Cerebellar nuclear complex (tissue), 1 donor: ENCODE results near the gene MALSU1.
"Not testable (repeated sequence)": the region's sequence is repeated elsewhere in the genome, so short reads cannot be mapped to it uniquely, and the experiment has no call there.

ENCODE experiments used
- DNase-seq, 2 experiments: peaks; one replicate each; lab custom pipeline; 2025; lab: John Stamatoyannopoulos, UW

The MALSU1 gene

DNA sequence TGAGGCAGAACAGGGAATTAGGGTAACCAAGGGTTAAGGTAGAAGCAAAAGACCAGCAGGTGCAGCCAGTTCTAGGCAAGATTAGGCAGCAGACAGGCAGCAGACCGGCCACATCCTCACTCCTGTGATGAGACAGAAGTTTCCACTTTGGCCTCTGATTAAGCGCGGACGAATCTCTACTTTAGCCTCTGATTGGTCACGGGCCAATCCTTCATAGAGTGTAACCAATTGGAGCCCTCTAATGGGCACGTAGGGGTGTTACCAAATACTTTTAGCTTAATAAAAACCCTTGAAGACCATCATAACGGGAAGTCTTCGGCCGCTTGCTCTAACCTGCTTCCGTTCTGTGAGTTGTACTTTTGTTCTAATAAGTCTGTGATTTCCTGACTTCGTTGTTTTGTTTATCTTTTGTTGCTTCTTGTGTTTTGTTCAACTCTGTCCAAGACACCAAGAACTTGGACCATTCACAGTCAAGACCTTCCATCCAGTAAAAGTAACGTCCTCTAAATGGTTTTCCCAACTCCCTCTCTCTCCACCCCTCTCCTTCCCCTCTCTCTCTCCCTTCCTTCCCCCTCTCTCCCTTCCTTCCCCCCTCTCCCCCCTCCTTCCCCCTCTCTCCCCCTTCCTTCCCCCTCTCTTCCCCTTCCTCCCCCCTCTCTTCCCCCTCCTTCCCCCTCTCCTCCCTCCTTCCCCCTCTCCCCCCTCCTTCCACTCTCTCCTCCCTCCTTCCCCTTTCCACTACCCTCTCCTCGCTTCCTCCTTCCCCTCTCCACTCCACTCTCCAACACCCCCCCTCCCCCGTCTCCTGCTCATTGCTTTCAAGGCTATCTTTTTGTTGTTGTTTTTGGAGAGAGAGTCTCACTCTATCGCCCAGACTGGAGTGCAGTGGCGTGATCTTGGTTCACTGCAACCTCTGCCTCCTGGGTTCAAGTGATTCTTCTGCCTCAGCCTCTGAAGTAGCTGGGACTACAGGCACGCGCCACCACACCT lies 13.2 kb upstream of the MALSU1 start:
- no peak for DNase-seq

DNA sequence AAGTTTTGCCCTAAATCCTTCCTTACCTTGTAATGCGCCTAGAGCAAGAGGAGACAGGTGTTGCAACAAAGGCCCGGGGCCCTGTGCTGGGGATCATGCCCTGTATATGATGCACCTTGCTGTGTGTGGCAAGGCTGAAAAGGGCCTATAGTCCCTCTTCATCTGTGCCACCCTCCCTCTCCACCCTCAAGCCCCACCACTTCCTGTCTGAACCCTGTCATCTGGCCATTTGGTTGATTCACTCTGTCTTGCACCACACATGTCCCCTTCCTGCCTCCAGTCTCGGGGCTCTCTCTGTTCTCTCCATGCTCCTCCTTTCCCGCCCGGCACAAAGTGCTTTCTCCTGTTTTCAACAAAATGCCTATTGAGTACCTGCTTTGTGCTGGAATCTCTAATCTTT lies 11.5 kb upstream of the MALSU1 start:
- no peak for DNase-seq

DNA sequence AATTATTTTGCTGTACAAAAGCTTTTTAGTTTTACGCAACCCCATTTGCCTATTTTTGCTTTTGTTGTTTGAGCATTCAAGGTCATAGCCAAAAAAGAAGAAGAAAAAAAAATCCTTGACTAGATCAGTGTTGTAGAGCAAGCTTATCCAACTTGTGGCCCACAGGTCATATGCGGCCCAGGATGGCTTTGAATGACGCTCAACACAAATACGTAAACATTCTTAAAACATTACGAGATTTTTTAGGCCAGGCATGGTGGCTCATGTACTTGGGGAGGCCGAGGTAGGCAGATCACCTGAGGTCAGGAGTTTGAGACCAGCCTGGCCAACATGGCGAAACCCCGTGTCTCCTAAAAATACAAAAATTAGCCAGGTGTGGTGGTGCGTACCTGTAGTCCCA lies 8.1 kb upstream of the MALSU1 start:
- DNase-seq = no peak

- no peak for DNase-seq
Observed at GRCh38 chr7:23291957-23292560, 7.1 kb upstream of the MALSU1 start.

- no peak for DNase-seq
Observed at GRCh38 chr7:23292623-23293022, 6.5 kb upstream of the MALSU1 start.

DNA sequence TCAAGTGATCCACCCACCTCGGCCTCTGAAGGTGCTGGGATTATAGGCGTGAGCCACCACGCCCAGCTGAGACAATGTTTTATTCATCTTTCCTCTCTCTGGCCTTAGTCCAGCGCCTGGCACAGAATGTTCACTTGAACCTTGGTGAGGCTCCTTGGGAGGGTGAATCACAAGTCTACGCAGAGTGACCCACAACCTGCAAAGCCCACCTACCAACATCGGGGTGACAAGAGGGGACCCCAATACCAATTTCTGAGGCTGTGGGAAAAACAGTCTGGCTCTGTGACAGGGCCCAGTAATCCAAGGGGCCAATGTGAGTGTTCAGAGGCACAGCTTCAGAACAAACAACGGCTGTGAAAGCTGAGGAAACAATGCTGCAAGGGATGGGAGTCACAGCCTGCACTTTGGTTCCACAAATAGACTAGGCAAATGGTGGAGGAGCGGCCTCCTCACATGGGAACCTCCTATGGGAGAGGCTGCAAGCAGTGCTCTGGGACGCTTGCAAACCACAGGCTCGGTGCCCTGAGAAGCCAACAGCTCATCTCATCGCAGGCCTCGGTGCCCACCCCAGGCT lies 5.6 kb upstream of the MALSU1 start:
- DNase-seq = no peak

- no peak for DNase-seq
Observed at GRCh38 chr7:23294549-23295400, 4.4 kb upstream of the MALSU1 start.

- no peak for DNase-seq
Observed at GRCh38 chr7:23295401-23295697, 3.8 kb upstream of the MALSU1 start.

DNA sequence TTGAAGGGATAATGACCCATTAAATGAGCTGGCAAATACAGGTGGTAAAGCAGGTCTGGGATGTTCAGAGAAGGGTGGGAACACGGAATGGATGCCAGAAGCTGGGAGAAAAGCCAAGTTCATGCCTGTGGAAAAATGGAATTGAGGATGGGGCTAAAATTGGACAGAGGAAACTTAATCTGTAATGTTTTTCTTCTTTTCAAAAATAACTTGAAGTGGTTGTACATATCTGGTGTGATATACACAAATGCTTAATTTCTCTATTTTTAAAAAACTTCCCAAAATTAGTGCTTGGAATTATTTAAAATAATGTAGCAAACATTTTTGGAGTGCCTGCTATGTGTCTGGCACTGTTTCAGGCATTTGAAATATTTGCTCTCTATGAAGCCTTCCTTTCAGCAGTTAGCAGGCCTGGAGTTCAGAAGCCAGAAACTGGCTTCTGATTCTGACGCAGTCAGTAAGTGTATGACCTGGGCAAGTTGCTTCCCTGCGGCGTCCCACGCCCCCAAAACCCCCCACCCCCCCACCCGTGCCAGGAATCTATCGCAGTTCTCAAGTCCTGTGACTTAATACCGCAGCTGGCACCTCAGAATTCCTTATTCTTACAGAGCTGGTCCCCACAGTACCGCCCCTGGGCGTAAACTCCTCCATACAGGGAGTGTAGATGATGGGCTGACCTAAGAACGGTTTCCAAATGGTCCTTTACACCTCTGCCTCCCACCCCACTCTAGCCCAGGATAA lies 828 bp upstream of the MALSU1 start:
- no peak for DNase-seq

DNA sequence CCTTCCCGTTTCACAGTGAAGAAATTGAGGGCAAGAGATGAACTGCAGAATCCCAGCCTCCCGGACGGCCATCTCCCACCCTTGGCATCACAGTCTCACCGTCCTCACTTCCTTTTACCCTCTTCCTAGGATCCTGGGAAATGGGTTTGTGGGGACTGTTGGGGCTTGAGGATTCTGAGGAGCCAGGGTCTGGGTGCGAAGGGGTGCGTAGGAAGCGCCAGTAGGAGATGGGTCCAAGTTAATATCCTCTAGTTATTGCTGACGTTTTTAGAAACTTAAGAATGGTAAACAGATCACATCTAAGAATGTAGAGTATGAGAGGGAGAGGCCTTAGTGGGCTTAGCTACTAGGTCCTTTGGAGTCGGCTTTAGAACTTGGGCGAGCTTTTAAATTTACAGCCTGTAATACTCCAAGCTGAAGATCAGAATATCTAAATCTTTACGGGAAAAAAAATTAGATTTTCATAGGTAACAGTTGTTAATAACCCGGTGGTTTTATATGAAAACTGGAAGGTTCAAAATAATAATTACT lies 696 bp downstream of the MALSU1 start:
- no peak for DNase-seq

GRCh38 chr7:23306936-23307521 lies 7.9 kb downstream of the MALSU1 start:
- no peak for DNase-seq

GRCh38 chr7:23308754-23309153 lies 9.6 kb downstream of the MALSU1 start:
- no peak for DNase-seq

DNA sequence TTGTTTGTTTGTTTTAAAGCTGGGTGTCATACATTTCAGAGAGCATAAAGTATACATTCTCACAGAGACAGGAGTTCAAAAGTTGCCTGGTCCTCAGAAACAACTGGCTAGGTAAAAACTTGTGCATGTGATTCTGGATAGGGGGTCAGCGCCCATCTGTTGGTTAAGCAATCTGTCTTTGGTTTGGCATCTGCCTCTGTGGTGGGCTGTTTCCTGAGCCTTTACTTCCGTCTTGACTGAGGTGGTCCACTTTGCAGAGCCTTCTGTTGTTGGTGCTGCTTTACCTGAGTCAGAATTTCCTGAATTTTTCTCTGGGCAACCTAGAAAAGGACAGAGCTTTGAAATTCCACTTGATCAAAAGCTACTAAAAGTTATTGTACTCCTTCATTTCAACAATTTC lies 13.0 kb downstream of the MALSU1 start:
- DNase-seq = not testable (repeated sequence)

DNA sequence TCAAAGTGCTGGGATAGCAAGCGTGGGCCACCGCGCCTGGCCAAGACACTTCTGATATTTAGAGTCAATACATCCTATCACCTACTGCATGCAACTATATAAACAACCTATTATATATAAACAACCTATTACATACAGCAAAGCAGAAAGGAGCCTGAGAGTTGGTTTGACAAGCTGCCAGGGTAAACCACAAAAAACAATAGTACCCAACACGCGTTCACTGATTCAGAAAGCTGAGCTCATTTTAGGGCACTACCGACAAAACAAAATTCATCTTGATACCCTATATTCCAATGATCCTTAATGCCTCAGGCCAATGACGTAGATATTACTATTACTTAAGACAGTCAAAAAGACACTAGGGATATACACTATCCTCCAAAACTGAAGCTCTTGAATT lies 16.2 kb downstream of the MALSU1 start:
- DNase-seq = no peak

DNA sequence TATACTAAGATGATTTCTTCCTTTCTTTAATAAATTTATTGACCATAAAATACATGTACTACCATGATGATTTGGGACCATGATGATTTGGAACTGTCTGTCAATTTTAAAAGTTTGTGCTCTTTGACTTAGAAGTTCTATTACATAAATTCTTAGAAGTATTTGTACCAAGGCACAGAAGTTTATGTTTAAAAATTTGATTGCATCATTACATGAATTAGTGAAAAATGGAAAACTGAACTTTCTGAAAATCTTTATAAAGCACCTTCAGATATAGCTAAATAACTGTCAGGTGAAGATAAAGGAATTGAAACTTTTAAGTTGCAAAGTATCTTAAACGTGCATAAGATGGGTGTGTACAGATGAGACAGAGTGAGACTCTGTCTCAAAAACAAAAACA lies 32.0 kb downstream of the MALSU1 start:
- no peak for DNase-seq

DNA sequence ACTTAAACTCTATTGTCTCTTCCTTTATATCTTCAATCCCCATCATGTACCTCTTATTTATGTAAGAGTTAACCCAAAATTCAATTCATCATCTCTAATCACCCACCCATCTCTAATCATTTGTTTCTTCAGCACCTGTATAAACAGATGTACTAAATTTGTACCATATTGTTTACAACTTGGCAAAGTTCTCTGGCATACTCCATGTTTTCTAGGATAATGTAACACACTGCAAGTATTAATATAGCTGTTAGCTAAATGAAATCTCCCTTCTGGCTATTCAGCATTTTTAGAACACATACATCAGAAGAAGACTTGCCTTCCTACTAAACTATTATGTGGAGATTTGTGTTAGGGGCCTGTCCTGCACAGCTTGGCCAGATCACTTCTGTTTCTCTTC lies 33.1 kb downstream of the MALSU1 start:
- DNase-seq = no peak

- DNase-seq = no peak
Observed at GRCh38 chr7:23332910-23333612, 33.9 kb downstream of the MALSU1 start.

GRCh38 chr7:23333671-23334246 lies 34.6 kb downstream of the MALSU1 start:
- DNase-seq = no peak

DNA sequence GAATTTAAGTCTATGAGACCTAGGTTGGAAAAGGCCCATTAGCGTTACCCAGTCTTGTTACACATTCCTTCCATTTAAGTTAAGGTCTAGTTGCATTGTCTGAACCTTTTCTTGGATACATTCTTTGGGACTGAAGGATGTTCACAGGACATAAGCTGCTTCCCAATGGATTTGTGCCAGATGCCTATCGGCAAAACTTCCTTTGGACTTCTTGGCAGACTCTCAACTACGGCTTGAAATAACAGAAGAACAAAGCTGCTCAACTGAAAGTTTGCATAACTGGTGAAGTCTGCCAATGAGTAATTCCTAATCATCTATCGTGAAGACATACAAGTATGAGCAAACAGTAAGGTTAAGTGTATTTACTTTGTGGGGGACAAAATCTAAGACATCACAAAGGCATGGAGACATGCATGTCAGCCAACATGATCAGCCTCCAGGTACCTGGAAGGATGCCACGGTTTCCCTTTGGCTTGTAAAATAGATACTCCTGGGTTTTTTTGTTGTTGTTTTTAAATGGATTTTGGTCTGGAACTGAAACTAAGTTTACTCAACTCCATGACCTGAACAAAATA lies 35.4 kb downstream of the MALSU1 start:
- no peak for DNase-seq

DNA sequence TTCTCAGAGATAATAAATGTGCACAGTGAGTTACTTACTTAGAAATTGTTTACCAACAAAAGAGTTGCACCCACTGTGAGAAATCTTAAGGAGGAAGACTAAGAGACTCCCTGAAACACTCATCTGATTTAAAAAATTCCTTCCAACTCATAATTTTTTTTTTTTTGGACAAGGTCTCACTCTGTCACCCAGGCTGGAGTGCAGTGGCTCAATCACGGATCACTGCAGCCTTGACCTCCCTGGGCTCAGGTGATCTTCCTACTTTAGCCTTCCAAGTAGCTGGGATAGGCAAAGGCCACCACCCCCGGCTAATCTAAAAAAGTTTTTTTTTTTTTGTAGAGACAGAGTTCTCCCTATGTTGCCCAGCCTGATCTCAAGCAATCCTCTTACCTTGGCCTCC lies 36.0 kb downstream of the MALSU1 start:
- DNase-seq = no peak
